IPS-15b (cell line): ENCODE results near the gene WIZ.

Source experiments
- H3K27me3 ChIP-seq: one replicate; pipeline ENCODE4 v1.6.1; 2013; ENCODE audit warnings: low read length; ENCODE audit not compliant: control insufficient read depth, insufficient read depth
- H3K36me3 ChIP-seq: one replicate; pipeline ENCODE4 v1.6.1; 2013; ENCODE audit warnings: low read length; ENCODE audit not compliant: control insufficient read depth, insufficient read depth
- H3K4me1 ChIP-seq: one replicate; pipeline ENCODE4 v1.6.1; 2013; ENCODE audit warnings: mild to moderate bottlenecking, low read length; ENCODE audit not compliant: control insufficient read depth, insufficient read depth
- H3K4me3 ChIP-seq: one replicate; pipeline ENCODE4 v1.5.1; 2013; ENCODE audit warnings: low read depth, low read length
- H3K9ac ChIP-seq: one replicate; pipeline ENCODE4 v1.6.1; 2013; ENCODE audit warnings: low read depth, mild to moderate bottlenecking, low read length
- H3K9me3 ChIP-seq: one replicate; pipeline ENCODE4 v1.6.1; 2013; ENCODE audit warnings: mild to moderate bottlenecking, low read length; ENCODE audit not compliant: control insufficient read depth, insufficient read depth

The WIZ gene

GRCh38 chr19:15448044-15448777, 1.5 kb downstream of the WIZ start:
- peak overlapping the region; percentile 58 for H3K4me3 ChIP-seq
- H3K9ac ChIP-seq: no peak overlapping the region
- H3K9me3 ChIP-seq: no peaks in the 10 kb centered on the region
- no peaks in the 10 kb centered on the region for H3K36me3 ChIP-seq
- peaks cover 4% of the 10 kb centered on the region for H3K4me1 ChIP-seq
- peaks cover under 1% of the 10 kb centered on the region for H3K27me3 ChIP-seq

DNA sequence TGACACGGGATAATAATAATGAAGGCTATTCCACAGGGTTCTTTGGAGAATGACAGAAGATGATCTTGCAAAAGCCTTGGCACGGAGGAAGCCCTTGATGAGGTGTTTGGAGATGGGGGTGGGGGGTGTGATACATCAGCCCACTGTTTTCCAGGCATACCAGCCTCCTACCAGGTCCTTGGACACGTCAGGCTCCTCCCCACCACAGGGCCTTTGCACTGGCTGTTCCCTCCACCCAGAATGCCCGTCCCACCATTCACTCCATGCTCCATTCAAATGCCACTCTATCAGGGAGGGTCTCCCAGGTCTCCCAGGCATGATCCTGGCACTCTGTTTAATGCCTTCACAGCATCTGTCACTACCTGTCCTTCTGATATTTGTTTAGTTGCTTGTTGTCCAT, 2.7 kb downstream of the WIZ start:
- Histone ChIP-seq H3K27me3 (no peaks in the 10 kb centered on the region), H3K9ac (no peak overlapping the region), H3K9me3 (no peaks in the 10 kb centered on the region), H3K36me3 (no peaks in the 10 kb centered on the region), H3K4me1 (peaks cover 4% of the 10 kb centered on the region), H3K4me3 (no peak overlapping the region)

DNA sequence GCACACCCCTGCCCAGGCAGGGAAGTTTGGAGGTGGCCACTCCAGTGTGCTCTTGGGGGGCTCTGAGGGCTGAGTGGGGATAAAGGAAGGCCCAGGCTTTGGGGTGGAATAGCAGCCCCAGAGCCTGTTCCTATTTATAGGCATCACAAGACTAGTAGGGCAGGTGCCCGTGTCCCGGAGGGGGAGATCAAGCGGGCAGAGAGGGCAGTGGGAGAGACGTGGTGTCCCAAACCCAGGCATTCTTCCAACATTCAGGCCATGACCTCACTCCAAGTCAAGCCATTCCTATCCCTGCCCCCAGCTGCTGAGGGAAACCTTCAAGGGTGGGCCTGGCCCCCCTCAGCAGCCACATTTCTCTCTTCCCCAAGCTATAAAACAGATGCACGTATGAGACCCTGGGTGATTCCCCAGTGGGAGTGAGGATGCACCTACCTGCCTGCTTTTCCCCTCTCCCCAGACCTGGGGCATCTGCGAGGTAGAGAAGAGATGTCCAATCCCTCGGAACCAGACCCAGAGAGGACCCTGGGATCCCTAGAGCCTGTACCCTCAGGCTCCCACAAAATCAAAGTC, 3.9 kb downstream of the WIZ start:
- Histone ChIP-seq H3K9me3 (no peaks in the 10 kb centered on the region), H3K4me1 (peaks cover 4% of the 10 kb centered on the region), H3K9ac (no peak overlapping the region), H3K4me3 (no peak overlapping the region), H3K27me3 (no peaks in the 10 kb centered on the region), H3K36me3 (no peaks in the 10 kb centered on the region)

- H3K4me1 ChIP-seq: peaks cover 4% of the 10 kb centered on the region
- H3K4me3 ChIP-seq: no peak overlapping the region
- H3K36me3 ChIP-seq: no peaks in the 10 kb centered on the region
- no peaks in the 10 kb centered on the region for H3K27me3 ChIP-seq
- no peaks in the 10 kb centered on the region for H3K9me3 ChIP-seq
- no peak overlapping the region for H3K9ac ChIP-seq
Observed at GRCh38 chr19:15445227-15445605, 4.5 kb downstream of the WIZ start.

DNA sequence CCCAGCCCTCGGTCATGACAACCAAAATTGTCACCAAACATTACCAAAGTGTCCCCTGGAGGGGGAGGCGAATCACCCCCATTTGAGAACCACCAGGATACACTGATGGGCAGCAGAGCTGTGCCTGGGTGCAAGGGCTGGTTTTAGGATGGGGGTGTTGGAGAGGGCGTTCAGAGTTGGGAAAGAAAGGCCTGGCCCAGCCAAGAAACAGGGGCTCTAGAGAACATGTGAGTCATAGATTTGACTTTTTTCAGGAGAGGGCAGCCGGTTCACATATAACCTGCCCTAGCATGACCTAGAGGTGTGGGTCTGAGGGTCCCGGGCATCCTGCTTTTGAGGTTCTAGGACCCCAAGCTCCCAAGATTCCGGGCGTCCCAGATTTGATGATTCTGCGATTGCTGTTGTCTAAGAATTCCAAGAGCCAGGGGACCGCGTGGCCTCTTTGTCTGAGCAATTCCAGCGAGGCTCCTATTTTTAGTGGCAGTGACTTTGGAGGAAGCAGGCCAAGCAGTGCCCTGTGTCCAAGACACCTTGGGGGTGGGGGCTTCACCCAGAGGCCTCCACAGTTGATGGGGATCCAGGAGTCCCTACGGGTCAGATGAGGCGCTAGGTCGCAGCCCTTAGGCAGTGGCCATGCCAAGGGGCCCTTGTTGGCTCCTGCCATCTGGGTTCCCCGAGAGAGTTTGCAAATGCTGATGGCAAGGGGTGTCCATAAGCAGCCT, 5.1 kb downstream of the WIZ start:
- Histone ChIP-seq H3K36me3 (no peaks in the 10 kb centered on the region), H3K9ac (no peak overlapping the region), H3K4me1 (peaks cover 4% of the 10 kb centered on the region), H3K9me3 (no peaks in the 10 kb centered on the region), H3K4me3 (no peak overlapping the region), H3K27me3 (no peaks in the 10 kb centered on the region)

- Histone ChIP-seq H3K9ac (no peak overlapping the region), H3K4me1 (peaks cover 4% of the 10 kb centered on the region)
Observed at GRCh38 chr19:15443838-15444237, 5.9 kb downstream of the WIZ start.

DNA sequence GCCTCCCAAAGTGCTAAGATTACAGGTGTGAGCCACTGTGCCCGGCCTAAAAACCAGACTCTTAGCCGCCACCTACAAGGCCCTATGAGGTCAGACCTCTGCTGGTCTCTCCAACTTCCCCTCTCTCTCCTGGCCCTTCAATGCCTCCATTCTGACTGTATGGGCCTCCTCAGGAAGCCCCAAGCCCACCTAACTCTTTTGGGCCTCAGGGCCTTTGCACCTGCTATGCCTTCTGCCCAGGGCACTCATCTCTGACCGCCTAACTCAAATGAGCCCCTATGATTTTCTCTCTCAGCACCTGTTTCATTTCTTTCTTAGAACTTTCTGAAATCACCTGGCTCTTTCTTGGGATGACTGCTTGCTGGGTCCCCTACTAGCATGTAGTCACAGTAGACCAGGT, 6.4 kb downstream of the WIZ start:
- Histone ChIP-seq H3K27me3 (no peaks in the 10 kb centered on the region), H3K4me3 (no peak overlapping the region), H3K9me3 (no peaks in the 10 kb centered on the region), H3K4me1 (peaks cover under 1% of the 10 kb centered on the region), H3K9ac (no peak overlapping the region), H3K36me3 (no peaks in the 10 kb centered on the region)

More at GRCh38 chr19:15443838-15444237, 5.9 kb downstream of the WIZ start:
- no peaks in the 10 kb centered on the region for H3K9me3 ChIP-seq
- H3K36me3 ChIP-seq: no peaks in the 10 kb centered on the region
- H3K4me3 ChIP-seq: no peak overlapping the region
- H3K27me3 ChIP-seq: no peaks in the 10 kb centered on the region

DNA sequence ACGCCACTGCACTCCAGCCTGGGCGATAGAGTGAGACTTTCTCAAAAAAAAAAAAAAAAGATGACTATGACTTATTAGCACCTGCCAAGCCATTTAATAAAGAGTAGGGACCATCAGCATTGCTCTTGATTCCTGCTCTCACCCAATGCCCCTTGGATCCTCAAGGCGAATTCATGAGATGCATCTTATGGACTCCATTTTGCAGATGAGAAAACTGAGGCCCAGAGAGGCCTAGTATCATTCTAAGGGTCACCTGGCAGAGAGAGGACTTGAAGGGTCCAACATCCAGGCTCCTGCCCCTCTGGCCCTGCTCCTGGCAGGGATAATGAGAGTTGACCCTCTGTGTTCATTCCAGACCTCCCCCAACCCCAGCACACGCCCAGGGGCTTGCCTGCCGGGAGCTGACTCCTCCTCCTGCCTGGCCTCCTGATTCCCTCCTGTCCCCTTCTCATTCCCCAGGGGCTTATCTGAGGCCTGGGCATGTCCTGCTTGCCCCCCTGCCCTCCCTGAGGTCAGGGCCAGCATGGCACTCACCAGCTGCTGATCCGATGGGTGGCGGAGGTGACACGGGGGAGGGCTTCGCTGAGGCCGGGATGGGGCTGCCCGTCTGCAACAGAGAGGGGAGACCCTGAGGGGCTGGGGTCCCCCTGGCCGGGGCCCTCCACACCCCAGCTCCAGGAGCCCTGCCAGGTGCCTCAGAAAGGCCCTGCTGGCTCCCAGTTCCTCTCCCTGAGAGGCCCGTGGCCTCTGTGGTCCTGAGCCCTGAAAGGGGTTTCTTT, 7.4 kb downstream of the WIZ start:
- H3K36me3 ChIP-seq: no peaks in the 10 kb centered on the region
- no peaks in the 10 kb centered on the region for H3K9me3 ChIP-seq
- no peak overlapping the region for H3K4me3 ChIP-seq
- no peak overlapping the region for H3K9ac ChIP-seq
- no peaks in the 10 kb centered on the region for H3K4me1 ChIP-seq
- no peaks in the 10 kb centered on the region for H3K27me3 ChIP-seq

GRCh38 chr19:15441317-15441716, 8.4 kb downstream of the WIZ start:
- no peaks in the 10 kb centered on the region for H3K4me1 ChIP-seq
- no peaks in the 10 kb centered on the region for H3K27me3 ChIP-seq
- H3K9me3 ChIP-seq: no peaks in the 10 kb centered on the region
- H3K4me3 ChIP-seq: no peak overlapping the region
- no peaks in the 10 kb centered on the region for H3K36me3 ChIP-seq
- no peak overlapping the region for H3K9ac ChIP-seq

DNA sequence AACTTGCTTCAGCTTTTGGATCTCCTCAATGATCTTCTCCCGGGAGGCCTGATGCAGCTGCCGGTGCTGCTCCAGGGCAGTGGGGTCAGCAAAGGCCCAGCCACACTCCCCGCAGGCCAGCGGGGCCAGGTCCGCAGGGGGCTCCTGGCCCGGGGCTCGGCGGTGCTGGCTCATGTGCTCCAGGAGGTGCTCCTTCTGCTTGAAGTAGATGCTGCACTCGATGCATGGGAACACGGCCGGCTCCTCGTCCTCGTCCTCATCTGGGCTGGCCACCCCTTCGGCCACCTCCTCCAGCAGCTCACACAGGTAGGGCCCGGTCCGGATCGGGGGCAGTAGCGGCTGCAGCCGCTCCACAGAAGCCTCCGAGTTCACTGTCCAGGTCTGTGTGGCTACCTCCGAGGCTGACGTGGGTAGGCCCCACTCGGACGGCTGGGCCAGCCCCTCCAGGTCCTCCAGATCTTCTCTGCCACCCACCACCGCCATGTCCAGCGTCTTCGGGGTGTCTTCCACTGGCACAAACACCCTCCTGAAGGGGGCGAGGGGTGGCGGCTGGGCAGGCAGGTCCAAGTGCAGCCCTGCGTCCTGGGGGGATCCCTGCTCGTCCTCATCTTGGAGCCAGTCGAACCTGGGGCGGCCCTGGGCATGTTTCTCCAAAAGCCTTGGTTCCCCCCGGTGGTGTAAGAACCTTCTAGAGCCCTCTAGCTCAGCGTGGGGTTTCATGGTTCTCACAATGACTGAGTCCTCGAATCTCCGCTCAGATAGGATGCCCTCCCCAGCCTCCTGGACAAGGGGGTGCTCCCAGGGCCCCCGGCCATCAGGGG, 9.7 kb downstream of the WIZ start:
- Histone ChIP-seq H3K4me1 (no peaks in the 10 kb centered on the region), H3K9ac (no peak overlapping the region), H3K27me3 (no peaks in the 10 kb centered on the region), H3K9me3 (no peaks in the 10 kb centered on the region), H3K4me3 (no peak overlapping the region), H3K36me3 (no peaks in the 10 kb centered on the region)
